Measurements from ENCODE around the gene ZCWPW1. TPM values are rescaled to one million over a fixed set of nuclear protein-coding genes. Genes with fewer than 3 reads are reported as not detected.

Gene ZCWPW1
- total RNA-seq, 3 donors from 2014 or later (not counting 1 experiment from before 2014, with no cell fraction given), result 5.6 to 7.8 (median 7.2) TPM

DNA sequence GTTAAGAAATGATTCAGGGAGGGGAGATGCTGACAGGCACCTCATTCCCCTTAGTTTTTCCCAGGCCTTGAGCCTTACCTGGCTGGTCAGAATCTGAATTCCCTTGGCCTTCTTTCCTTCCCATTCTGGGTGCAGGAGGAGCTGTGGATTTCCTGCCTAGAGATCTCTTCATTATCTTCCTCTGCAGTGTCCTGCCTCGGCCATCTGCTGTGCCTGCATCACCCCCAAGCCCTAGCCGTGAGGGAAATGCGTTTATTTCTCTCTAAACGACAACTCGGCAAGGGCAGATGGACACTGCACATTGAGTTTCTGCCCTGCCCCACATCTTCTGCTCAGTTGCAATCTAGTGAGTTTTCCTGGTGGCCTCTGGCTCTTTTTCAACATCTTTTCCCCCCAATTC is 26.7 kb downstream of the ZCWPW1 start:
- Histone ChIP-seq H3K36me3 (ENCODE audit: control insufficient read depth, insufficient read depth, low read length) (no peaks in the 10 kb centered on the region), H3K27ac (ENCODE audit: low read length) (no peak overlapping the region), H3K4me3 (ENCODE audit: low read length) (no peak overlapping the region), H3K4me1 (ENCODE audit: control insufficient read depth, insufficient read depth, low read length) (peaks cover 17% of the 10 kb centered on the region), H3K27me3 (ENCODE audit: control insufficient read depth, insufficient read depth, low read length) (no peaks in the 10 kb centered on the region), H3K9me3 (ENCODE audit: control insufficient read depth, insufficient read depth, low read length) (no peaks in the 10 kb centered on the region)
- no peak overlapping the region for H3K27ac Mint-ChIP-seq
- peaks cover 16 to 22% of the 10 kb centered on the region in 2 donors for H3K4me1 Mint-ChIP-seq
- no peaks in the 10 kb centered on the region for H3K36me3 Mint-ChIP-seq
- intact Hi-C loops (cut with micrococcal nuclease), result loop anchor here (5.0 kb wide), 1 partner anchor 35 kb away; no protein-coding TSS in a partner anchor
- no peaks in the 10 kb centered on the region for H3K27me3 Mint-ChIP-seq (ENCODE audit: low read depth in 2 of 2)
- TF ChIP-seq, protein P1, sequence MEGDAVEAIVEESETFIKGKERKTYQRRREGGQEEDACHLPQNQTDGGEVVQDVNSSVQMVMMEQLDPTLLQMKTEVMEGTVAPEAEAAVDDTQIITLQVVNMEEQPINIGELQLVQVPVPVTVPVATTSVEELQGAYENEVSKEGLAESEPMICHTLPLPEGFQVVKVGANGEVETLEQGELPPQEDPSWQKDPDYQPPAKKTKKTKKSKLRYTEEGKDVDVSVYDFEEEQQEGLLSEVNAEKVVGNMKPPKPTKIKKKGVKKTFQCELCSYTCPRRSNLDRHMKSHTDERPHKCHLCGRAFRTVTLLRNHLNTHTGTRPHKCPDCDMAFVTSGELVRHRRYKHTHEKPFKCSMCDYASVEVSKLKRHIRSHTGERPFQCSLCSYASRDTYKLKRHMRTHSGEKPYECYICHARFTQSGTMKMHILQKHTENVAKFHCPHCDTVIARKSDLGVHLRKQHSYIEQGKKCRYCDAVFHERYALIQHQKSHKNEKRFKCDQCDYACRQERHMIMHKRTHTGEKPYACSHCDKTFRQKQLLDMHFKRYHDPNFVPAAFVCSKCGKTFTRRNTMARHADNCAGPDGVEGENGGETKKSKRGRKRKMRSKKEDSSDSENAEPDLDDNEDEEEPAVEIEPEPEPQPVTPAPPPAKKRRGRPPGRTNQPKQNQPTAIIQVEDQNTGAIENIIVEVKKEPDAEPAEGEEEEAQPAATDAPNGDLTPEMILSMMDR (IDR thresholded peaks at IDR 0.05), result no peak
- no peaks in the 10 kb centered on the region for H3K9me3 Mint-ChIP-seq
- WGBS (ENCODE audit: insufficient coverage), result 87% methylated on average over 5 of the region's 5 CpGs
- DNase-seq, result no peak
- ATAC-seq, result no peak
- H3K4me3 Mint-ChIP-seq, result no peak overlapping the region

DNA sequence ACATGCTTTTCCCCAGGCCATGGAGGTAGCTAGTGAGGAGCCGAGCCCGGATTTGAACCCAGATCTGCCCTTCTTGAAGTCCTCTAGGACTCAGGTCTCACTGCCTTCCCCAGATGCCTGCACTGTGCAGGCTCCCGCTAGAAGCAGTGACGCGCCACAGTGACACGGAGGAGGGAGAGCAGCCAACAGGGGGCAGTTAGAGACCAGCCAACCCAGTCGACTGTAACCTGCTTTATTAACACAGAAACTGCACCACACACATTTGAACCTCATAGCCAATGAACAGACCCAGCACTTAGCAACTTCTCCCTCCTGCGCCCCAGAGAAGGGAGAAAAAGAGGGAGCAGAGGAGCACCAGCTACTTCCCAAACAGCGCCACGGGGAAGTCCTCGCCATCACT is 27.8 kb downstream of the ZCWPW1 start:
- intact Hi-C loops (cut with micrococcal nuclease), result loop anchor here (5.0 kb wide), 1 partner anchor 33 kb away; no protein-coding TSS in a partner anchor
- Histone ChIP-seq H3K27me3 (ENCODE audit: control insufficient read depth, insufficient read depth, low read length) (no peaks in the 10 kb centered on the region), H3K36me3 (ENCODE audit: control insufficient read depth, insufficient read depth, low read length) (no peaks in the 10 kb centered on the region), H3K4me1 (ENCODE audit: control insufficient read depth, insufficient read depth, low read length) (peaks cover 22% of the 10 kb centered on the region), H3K9me3 (ENCODE audit: control insufficient read depth, insufficient read depth, low read length) (no peaks in the 10 kb centered on the region), H3K4me3 (ENCODE audit: low read length) (no peak overlapping the region), H3K27ac (ENCODE audit: low read length) (no peak overlapping the region)
- Mint-ChIP-seq H3K27me3 (ENCODE audit: low read depth in 2 of 2) (no peaks in the 10 kb centered on the region), H3K4me1 (peaks cover 22 to 28% of the 10 kb centered on the region in 2 donors), H3K4me3 (no peak overlapping the region), H3K36me3 (no peaks in the 10 kb centered on the region), H3K9me3 (no peaks in the 10 kb centered on the region), H3K27ac (no peak overlapping the region)
- 94% methylated on average over 11 of the region's 11 CpGs for WGBS (ENCODE audit: insufficient coverage)
- no peak for ATAC-seq
- peak in 1 of 2 donors; percentile 23 for DNase-seq
- TF ChIP-seq, protein P1 (IDR thresholded peaks at IDR 0.05), result no peak

DNA sequence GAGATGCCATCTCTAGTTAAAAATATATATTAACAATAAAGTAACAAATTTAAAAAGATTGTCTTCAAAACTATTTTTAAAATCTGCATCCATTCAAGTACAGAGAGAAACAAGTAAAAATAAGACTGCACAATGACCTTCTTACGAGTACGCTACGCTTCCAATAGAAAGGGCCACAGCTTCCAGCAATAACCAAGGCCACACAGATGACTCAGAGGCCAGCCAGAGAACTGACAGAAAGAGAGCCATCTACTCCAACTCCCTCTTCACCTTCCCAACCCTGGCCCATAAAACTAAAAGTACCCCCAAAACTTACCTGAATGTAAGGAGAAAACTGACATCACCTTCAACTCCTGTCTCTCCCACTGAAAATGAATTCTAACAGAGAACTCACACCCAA is 28.5 kb downstream of the ZCWPW1 start:
- Mint-ChIP-seq H3K27me3 (ENCODE audit: low read depth in 2 of 2) (no peaks in the 10 kb centered on the region), H3K4me3 (no peak overlapping the region), H3K4me1 (peaks cover 22 to 28% of the 10 kb centered on the region in 2 donors), H3K9me3 (no peaks in the 10 kb centered on the region), H3K36me3 (no peaks in the 10 kb centered on the region), H3K27ac (no peak overlapping the region)
- Histone ChIP-seq H3K27ac (ENCODE audit: low read length) (no peak overlapping the region), H3K36me3 (ENCODE audit: control insufficient read depth, insufficient read depth, low read length) (no peaks in the 10 kb centered on the region), H3K4me1 (ENCODE audit: control insufficient read depth, insufficient read depth, low read length) (peaks cover 22% of the 10 kb centered on the region), H3K27me3 (ENCODE audit: control insufficient read depth, insufficient read depth, low read length) (no peaks in the 10 kb centered on the region), H3K4me3 (ENCODE audit: low read length) (no peak overlapping the region), H3K9me3 (ENCODE audit: control insufficient read depth, insufficient read depth, low read length) (no peaks in the 10 kb centered on the region)
- intact Hi-C loops (cut with micrococcal nuclease), result loop anchor here (5.0 kb wide), 1 partner anchor 33 kb away; no protein-coding TSS in a partner anchor
- ATAC-seq (no peak), DNase-seq (no peak)
- TF ChIP-seq, protein P1 (IDR thresholded peaks at IDR 0.05), result no peak
- 94% methylated on average over 3 of the region's 3 CpGs for WGBS (ENCODE audit: insufficient coverage)

DNA sequence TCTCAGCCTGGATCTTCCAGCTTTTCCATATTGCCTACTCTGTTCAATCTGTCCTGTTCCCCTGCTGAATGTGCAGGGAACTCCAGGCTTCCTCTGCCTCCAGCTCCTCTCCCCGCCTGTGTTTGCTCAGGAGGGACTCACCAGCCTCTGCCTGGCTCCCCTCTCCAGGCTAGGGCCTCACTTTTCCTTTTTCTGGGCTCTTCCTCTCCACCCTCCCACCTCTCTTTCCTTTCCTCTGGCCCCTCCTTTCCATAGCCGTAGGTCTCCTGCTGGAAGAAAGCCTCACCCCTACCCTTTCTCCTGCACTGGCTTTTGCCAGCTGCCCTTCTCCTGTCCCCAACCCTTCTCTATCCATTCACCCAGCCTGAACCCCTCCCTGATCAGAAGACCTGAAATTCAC is 30.3 kb downstream of the ZCWPW1 start:
- Mint-ChIP-seq H3K27ac (peak overlapping the region; percentile 94 to 98), H3K27me3 (ENCODE audit: low read depth in 2 of 2) (no peaks in the 10 kb centered on the region), H3K4me3 (peak overlapping the region; percentile 60), H3K9me3 (no peaks in the 10 kb centered on the region), H3K36me3 (no peaks in the 10 kb centered on the region), H3K4me1 (peaks cover 22 to 28% of the 10 kb centered on the region in 2 donors)
- H3K27ac ChIP-seq (ENCODE audit: low read length), result peak overlapping the region; percentile 26
- intact Hi-C loops (cut with micrococcal nuclease), result loop anchor here (5.0 kb wide), 1 partner anchor 61 kb away; no protein-coding TSS in a partner anchor
- 100% methylated on average over 2 of the region's 2 CpGs for WGBS (ENCODE audit: insufficient coverage)
- TF ChIP-seq, protein P1 (IDR thresholded peaks at IDR 0.05), result no peak
- peaks cover 22% of the 10 kb centered on the region for H3K4me1 ChIP-seq (ENCODE audit: control insufficient read depth, insufficient read depth, low read length)
- no peak for DNase-seq
- no peak overlapping the region for H3K4me3 ChIP-seq (ENCODE audit: low read length)
- no peaks in the 10 kb centered on the region for H3K9me3 ChIP-seq (ENCODE audit: control insufficient read depth, insufficient read depth, low read length)
- ATAC-seq, result no peak
- no peaks in the 10 kb centered on the region for H3K27me3 ChIP-seq (ENCODE audit: control insufficient read depth, insufficient read depth, low read length)
- H3K36me3 ChIP-seq (ENCODE audit: control insufficient read depth, insufficient read depth, low read length), result no peaks in the 10 kb centered on the region

Measured in natural killer cell (primary cell).